Dedifferentiated amniotic fluid mesenchymal stem cell (primary cell): ENCODE measurements around the gene ZACN.

Experiments
- DNase-seq: peaks from one replicate; pipeline ENCODE4 v3.0.0-alpha.2; 2016; ENCODE audit errors: extremely low spot score

Gene ZACN

DNA sequence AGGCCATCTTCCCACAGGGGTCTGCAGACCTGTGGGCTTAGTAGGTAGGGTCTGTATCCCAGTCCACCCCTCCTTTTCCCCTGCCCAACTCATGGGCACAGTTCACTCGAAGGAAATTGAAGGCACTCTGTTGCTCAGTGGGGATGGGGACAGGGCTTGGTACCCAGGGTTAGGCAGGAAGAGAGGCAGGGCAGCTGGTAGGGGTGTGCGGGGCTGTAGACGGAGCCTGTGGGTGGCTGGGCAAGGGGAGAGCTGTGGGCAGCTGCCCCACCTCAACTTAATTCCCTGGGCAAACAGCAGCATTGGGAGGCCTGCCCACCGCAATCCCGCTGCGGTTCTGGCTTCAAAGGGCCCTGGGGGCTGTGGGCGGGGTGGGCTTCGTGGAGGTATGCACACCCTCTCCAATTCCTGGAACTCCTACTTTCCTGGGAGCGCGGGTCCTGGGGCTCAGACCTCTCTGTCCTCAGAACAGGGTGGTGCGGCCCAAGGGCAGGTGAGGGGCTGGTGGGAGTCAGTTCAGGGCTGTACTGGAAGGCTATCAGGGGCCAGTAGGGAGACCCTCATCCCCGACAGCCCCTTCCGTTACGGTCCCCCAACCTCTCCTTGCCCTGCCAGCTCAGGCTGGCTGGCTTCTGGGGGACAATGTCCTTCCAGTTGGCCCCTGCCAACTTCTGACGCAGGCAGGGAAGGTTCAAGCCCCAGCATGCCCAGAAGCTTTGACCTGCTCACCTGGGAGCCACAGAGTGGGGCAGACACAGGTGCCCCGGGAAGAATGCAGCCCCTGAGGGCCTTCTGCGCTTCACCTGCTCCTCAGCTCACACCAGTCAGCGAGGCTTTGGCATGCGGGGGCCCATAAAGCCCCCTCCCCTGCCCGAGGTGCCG, 53.0 kb downstream of the ZACN start:
- no peak for DNase-seq
